Activated effector memory CD4-positive, alpha-beta T cell treated with Interleukin-2 at 50 U/mL for 16 hours (primary cell): ENCODE measurements around the gene TFR2.

Experiments used
- DNase-seq: peaks from one replicate; pipeline ENCODE4 v3.0.0-alpha.2; 2020

Gene TFR2

DNA sequence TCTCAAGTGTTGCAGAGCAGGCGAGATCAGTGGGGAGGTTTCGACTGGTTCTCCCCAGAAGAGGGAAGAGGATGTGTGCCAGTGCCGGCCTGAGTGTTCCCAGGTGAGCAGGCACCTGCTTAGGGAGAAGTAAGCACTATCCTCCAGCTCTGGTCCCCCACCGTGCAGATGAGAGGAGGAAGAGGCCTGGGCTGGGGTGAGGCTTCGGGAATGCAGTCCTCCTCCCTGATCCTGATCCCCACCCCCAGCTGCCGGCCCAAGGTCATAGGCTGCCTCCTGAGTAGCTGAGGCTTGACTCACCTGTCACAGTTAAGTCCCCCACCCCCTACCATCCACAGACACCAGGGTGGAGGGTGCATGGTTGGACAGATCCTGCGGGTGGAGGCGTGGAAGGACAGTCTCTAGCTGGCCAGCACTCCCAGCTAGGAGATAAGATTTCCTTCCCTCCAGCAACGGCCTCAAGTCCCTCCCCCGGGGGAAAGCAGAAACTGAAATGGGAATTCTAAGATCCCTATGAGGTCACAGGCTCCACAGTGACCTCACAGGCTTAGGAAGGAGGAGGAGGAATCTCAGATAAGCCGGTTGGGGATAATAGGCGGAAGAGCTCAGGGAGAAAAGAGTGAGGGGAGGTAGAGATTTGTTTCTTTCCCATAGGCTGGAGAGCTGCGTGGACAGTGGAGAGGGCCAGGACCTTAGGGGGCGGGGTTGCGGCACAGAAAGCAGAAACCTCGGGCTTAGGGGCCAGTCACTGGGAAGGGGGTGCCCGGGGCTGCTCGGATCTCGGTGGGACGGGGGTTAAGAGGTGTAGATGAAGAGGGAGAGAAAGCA lies 56.5 kb downstream of the TFR2 start:
- DNase-seq, result no peak

DNA sequence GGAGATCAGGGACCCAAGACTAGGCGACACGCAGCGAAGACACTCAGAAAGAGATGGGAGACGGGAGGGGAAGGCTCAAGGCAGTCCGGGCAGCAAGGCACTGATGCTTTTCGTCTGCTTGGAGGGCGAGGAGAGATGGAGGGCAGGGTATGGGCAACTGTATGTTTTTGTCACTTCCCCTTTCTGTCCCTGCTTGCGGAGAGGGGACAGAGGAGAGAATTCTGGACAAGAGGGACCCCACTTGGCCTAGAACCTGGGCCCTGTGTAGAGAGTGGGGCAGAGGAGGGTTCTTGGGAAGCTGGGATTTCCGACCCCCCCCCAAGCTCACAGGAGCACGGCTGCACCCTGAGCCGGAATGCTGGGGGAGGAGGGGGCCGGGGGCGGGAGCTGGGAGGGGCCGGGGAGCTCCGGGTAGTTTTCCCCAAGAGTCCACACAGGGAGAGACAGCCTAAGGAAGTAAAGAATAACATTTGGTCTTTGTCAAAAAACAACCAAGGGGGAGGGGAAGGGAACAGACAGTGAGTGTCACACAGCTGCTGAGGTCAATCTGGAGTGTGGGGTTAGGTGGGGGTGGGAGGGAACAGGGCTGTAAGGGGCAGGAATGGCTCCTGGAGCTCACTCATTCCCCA lies 57.2 kb downstream of the TFR2 start:
- DNase-seq, result no peak

GRCh38 chr7:100583132-100584053 lies 58.0 kb downstream of the TFR2 start:
- peak; percentile 69 for DNase-seq

DNA sequence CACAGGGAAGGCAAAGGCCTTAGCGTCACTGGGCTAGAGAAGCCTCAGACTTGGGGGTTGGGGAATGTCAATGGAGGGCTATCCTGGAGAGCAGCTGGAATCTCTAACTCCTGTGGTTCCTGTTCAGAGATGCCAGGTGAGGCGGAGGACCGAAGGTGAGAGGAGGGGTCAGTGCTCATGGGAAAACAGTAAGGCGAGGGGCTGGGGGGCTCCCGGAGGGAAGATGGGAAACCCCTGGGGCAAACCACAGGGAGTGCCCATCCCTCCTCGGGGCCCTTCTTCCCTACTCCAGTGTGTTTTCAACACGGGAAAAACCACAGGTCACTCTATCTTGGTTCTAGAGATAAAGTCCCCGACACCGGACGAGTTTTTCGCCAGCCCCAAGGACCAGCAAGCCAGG lies 58.7 kb downstream of the TFR2 start:
- DNase-seq, result no peak

GRCh38 chr7:100582041-100582579 lies 59.2 kb downstream of the TFR2 start:
- no peak for DNase-seq

DNA sequence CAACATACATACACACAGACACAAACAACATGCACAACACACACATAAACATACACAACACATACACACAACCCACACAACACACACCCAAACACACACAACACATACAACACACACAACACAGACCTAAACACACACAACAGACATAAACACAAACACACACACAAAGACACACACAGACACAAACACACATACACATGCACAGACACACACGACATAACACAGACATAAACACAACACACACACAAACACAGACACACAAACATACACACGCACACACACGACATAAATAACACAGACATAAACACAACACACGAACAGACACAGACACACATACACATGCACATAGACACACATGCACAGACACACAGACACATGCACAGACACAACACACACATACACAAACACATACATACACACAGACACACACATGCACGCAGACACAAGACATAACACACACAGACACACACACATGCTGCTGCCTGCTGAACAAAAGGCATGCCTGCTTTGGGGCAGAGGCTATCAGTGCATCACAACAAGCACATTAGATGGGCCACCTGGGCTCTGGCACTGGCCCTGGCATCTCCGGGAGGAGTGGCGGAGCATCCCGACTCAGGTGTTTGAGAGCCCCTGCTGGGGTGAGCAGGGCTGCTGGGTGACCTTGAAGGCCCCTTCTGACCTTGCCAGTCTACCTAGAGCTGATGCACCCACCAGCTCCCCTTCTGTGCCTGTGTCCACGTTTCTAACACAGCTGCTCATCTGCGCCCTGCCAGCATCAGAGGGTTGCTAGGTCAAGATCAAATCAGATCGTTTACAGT lies 60.7 kb downstream of the TFR2 start:
- no peak for DNase-seq

- DNase-seq, result no peak
Measured at GRCh38 chr7:100578246-100579183, 62.8 kb downstream of the TFR2 start.

DNA sequence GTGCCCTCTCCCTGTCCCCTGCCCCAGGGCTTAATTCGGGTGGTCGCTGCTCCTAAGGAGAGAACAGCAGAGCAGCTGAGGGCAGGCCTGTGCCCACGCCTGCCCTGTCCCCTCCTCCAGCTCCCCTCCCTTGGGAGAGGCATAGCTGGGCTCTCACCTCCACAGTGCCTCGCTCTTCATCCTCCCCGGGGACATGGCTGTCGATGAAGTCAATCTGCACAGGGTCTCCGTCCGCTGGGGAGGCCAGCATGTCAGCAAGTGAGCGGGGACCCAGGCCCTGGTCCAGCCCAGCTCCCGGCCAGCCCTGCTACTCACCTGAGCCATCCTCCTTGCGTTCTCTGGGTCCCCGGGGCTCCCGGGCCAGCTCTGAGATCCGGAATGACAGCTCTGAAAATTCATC lies 63.8 kb downstream of the TFR2 start:
- no peak for DNase-seq

DNA sequence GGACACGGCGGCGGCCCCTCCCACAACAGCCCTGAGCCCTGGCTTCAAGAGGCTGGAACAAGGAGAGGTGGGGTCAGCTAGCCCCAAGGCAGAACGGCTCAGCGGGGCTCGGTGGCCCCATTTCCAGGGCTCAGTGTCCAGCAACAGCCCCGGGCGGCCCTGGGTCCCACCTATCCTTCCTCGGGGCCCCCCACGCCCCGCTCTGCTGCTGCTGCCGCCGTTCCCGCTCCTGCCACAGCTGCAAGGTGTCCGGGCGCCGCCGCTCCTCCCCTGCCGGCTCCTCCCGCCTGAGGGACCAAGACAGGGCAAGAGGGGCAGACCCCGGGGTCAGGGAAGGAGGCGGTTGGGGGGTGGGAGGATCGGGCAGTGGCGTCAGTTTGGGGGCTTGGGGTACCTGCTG lies 64.2 kb downstream of the TFR2 start:
- no peak for DNase-seq

DNA sequence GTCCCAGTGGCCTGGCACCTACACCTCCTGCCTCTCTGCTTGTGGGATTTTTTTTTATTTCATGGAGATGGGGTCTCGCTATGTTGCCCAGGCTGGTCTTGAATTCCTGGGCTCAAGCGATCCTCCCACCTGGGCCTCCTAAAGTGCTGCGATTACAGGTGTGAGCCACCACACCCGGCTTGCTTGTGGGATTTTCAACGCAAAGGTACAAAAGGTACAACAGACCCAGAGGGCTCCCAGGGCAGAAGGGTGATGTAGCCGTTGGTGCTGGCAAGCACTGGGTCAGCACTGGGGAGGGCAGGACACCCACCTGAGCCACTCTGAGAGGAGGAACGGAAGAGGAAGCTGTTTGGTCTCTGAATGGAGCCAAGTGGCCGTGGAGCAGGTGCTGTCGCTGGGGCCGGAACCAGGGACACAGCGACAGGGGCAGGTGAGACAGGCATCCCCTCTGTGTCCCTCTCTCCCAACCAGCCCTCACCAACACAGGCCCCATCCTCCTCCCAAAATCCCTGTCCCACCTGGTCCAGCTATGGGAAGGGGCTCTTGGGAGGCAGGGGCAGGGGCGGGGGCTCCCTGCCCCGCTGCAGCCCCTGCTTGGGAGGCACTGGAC lies 64.9 kb downstream of the TFR2 start:
- no peak for DNase-seq

GRCh38 chr7:100575746-100576383 lies 65.5 kb downstream of the TFR2 start:
- no peak for DNase-seq

DNA sequence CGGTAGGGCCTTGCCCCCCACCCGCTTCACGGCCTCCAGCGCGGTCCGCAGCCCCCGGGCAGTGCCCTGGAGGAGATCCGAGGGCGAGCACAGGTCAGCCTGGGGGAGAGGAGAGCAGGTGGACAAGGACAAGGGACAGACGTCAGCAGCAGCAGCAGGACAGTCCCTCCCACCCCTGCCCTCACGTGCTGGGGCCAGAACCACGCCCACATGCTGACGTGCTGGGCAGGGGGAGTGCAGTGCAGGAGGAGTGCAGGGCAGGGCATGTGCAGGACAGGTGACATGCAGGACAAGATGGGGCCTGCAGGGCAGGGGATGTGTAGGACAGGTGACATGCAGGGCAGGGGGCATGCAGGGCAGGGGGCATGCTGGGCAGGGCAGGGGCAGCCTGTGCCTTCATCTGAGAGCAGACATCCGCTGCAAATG lies 66.1 kb downstream of the TFR2 start:
- no peak for DNase-seq

DNA sequence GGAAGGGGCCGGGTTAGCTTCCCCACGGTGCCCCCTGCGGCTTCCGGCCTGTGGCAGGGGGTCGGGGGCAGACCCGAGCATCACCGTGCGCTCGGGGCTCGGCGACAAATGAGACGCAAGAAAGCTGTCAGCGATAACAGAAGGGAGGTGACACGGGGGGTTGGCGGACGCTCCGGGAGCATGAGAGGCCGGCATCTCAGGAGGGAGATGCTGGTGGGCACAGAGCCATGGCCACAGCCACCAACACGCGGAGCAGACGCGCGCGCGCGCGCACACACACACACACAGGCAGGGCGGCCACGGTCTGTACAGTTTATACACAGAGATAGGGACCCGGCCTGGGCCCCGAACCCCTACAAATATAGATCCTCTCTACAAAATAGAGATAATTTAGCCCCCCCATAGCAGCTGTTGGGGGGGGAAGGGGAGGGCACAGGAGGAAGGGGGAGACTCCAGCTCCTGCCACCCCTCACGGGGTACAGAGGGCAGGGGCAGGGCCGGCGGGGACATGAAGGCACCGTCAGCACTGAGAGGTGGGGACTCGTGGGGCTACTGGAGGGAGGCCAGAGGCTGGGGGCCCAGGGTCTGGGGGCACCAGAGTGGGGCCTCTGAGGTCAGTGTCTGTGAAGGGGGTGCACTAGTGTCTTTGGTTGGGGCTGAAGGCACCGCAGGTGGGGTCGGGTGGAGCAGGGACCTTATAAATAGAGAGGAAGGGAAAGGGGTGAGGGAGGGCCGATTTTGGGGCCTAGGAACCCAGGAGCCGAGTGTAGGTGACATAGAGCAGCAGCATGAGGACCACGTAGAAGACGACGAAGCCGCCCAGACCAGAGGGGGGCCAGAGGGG lies 66.8 kb downstream of the TFR2 start:
- DNase-seq, result no peak

DNA sequence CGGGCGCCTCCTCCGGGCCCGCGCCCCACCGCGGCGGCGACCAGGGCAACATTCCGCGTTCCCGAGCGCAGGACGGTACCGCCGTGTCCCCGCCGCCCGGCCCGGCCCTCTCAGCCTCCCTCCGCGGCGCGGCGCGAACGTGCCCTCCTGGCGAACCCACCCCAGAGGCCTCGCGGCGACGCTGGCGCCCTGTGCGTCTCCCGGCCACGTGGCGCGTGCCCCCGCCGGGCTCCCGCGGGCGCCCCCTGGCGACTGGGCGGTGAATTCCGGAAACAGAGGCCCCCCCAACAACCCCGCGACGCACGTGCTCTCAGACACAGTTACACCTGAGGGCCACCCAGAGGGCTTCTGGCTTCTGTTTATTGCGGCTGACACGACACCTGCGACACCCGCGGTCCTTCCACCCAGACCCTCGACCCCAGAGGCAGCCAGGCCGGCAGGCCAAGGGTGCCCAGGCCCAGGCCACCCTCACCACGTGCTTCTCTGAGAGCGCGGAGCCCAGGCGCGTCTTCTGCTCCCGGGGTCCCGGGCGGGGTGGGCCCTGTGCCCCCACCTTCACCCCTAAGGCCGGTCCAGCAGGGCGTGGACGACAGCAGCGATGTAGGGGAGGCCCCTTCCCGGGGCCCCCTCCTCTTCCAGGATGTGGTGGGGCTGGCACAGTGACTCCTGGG lies 67.5 kb downstream of the TFR2 start, which contains the start of gene SAP25:
SAP25 (minus strand) TSS at position 210 of the 671 bp plus-strand sequence; CDS start at position 52, 158 bp downstream.
- DNase-seq, result no peak

GRCh38 chr7:100572949-100573675 lies 68.2 kb downstream of the TFR2 start:
- no peak for DNase-seq

GRCh38 chr7:100572281-100572948 lies 68.9 kb downstream of the TFR2 start:
- DNase-seq, result no peak

- DNase-seq, result no peak
Measured at GRCh38 chr7:100571829-100572116, 69.6 kb downstream of the TFR2 start.
